DND-41 (cell line): ENCODE measurements around the gene CEBPG.

ENCODE experiments used
- CTCF ChIP-seq: IDR thresholded peaks from 2 replicates; pipeline ENCODE4 v1.5.1; 2012; ENCODE audit warnings: borderline replicate concordance, low read length, moderate library complexity, mild to moderate bottlenecking; ENCODE audit not compliant: poor library complexity, severe bottlenecking; ENCODE audit errors: extremely low read depth
- EZH2 ChIP-seq: IDR thresholded peaks from 3 replicates; pipeline ENCODE4 v1.6.1; 2012; ENCODE audit warnings: borderline replicate concordance, low read depth, mild to moderate bottlenecking, moderate library complexity, low read length, inconsistent platforms; ENCODE audit not compliant: severe bottlenecking

GRCh38 chr19:33395561-33396550 is 22.3 kb downstream of the CEBPG start:
- TF ChIP-seq CTCF (no peak), EZH2 (no peak)
